Measurements from ENCODE around the gene PRSS36. TPM values are rescaled to one million over a fixed set of nuclear protein-coding genes. Genes with fewer than 3 reads are reported as not detected.

Gene PRSS36
- total RNA-seq, 1 donor from 2014 or later, result 1.4 TPM

- peak overlapping the region; percentile 81 to 88 for H3K4me3 ChIP-seq
- intact Hi-C loops (cut with DNase I), result loop anchor here (1.0 kb wide), 1 partner anchor 20 kb away; no protein-coding TSS in a partner anchor
- no peak for TF ChIP-seq CTCF (IDR thresholded peaks at IDR 0.05)
- H3K36me3 ChIP-seq, result peaks cover 29 to 40% of the 10 kb centered on the region in 2 donors
- DNase-seq (ENCODE audit: low spot score in 2 of 2), result no peak
- peaks cover 0 to 13% of the 10 kb centered on the region in 2 donors for H3K4me1 ChIP-seq
- H3K27me3 ChIP-seq, result no peaks in the 10 kb centered on the region
- no peaks in the 10 kb centered on the region for H3K9me3 ChIP-seq
- H3K27ac ChIP-seq, result peak overlapping the region; percentile 97
Measured at GRCh38 chr16:31118223-31119155, 31.4 kb downstream of the PRSS36 start.

- peak; percentile 97 to 99 for DNase-seq (ENCODE audit: low spot score in 2 of 2)
- Histone ChIP-seq H3K4me1 (peaks cover 0 to 13% of the 10 kb centered on the region in 2 donors), H3K27ac (peak within 1 kb of the TSS; percentile 97), H3K9me3 (no peaks in the 10 kb centered on the region), H3K4me3 (peak within 1 kb of the TSS; percentile 81 to 88), H3K27me3 (no peaks in the 10 kb centered on the region), H3K36me3 (peaks cover 28 to 35% of the 10 kb centered on the region in 2 donors)
- intact Hi-C loops (cut with DNase I), result loop anchor here (1.0 kb wide), 4 partner anchors 21 to 342 kb away; partner anchors contain the start of genes ARMC5, ZNF646 and ZNF668
- TF ChIP-seq CTCF (IDR thresholded peaks at IDR 0.05), result no peak
Measured at GRCh38 chr16:31117384-31118222, 32.3 kb downstream of the PRSS36 start, which contains the start of gene KAT8. KAT8 (plus strand) TSS chr16:31117664; CDS start chr16:31117682, 18 bp downstream.

GRCh38 chr16:31114468-31114867, 35.4 kb downstream of the PRSS36 start:
- no peak for DNase-seq (ENCODE audit: low spot score in 2 of 2)
- no peaks in the 10 kb centered on the region for H3K9me3 ChIP-seq
- TF ChIP-seq CTCF (IDR thresholded peaks at IDR 0.05), result no peak
- H3K36me3 ChIP-seq, result peaks cover 27 to 36% of the 10 kb centered on the region in 2 donors
- intact Hi-C loops (cut with DNase I), result no loop called here
- H3K4me3 ChIP-seq, result no peak overlapping the region
- H3K27ac ChIP-seq, result no peak overlapping the region
- H3K27me3 ChIP-seq, result no peaks in the 10 kb centered on the region
- H3K4me1 ChIP-seq, result peaks cover 0 to 13% of the 10 kb centered on the region in 2 donors

- Histone ChIP-seq H3K4me1 (peaks cover 8 to 10% of the 10 kb centered on the region in 2 donors), H3K4me3 (no peak overlapping the region), H3K9me3 (no peaks in the 10 kb centered on the region), H3K36me3 (peaks cover 27 to 36% of the 10 kb centered on the region in 2 donors), H3K27ac (peak overlapping the region; percentile 43 to 46), H3K27me3 (no peaks in the 10 kb centered on the region)
- intact Hi-C loops (cut with DNase I), result no loop called here
- TF ChIP-seq CTCF (IDR thresholded peaks at IDR 0.05), result no peak
- DNase-seq (ENCODE audit: low spot score in 2 of 2), result no peak
Measured at GRCh38 chr16:31113121-31114120, 36.4 kb downstream of the PRSS36 start.

All from ascending aorta (tissue), 2 donors.